Tibial artery (tissue), 4 donors: ENCODE measurements around the gene SUN2.

ENCODE experiments used
- DNase-seq, 2 donors: peaks; one replicate each; pipeline ENCODE4 v3.0.0-alpha.2; 2019
- H3K27ac ChIP-seq, 2 donors: fragments of 200-600 bp; sonication (generic) in 1 of 2; 1 replicate in 1 of 2; 2 replicates in 1 of 2; pipeline ENCODE4 v1.5.1; 2018 to 2019; ENCODE audit warnings: mild to moderate bottlenecking in 1 of 2
- H3K27me3 ChIP-seq, 2 donors: fragments of 200-600 bp; sonication (generic) in 1 of 2; one replicate each; pipeline versions ENCODE4 v1.5.1 to v1.6.0; 2016 to 2019
- H3K36me3 ChIP-seq, 3 donors: fragments of 200-600 bp; sonication (generic) in 2 of 3; one replicate each; pipeline ENCODE4 v1.5.1; 2016 to 2019; ENCODE audit warnings: mild to moderate bottlenecking in 2 of 3
- H3K4me1 ChIP-seq, 4 donors: fragments of 200-600 bp; sonication (generic) in 2 of 4; 1 replicate in 3 of 4; 2 replicates in 1 of 4; pipeline ENCODE4 v1.5.1; 2016 to 2019
- H3K4me3 ChIP-seq, 2 donors: fragments of 200-600 bp; sonication (generic) in 1 of 2; 1 replicate in 1 of 2; 2 replicates in 1 of 2; pipeline ENCODE4 v1.5.1; 2018 to 2019; ENCODE audit warnings: mild to moderate bottlenecking in 2 of 2
- H3K9me3 ChIP-seq, 3 donors: fragments of 200-600 bp; sonication (generic) in 1 of 3; one replicate each; pipeline ENCODE4 v1.5.1; 2016 to 2019
- intact Hi-C: fragments of 100-400 bp; cut with DNase I; formaldehyde crosslinking; loops from one replicate; pipeline ENCODE4 v1.15.0; 2023; ENCODE audit warnings: low total_unique reads
- TF ChIP-seq, protein P1 (sequence below), 2 experiments: fragments of 200-600 bp in 1 of 2; fragments of 450-650 bp in 1 of 2; IDR thresholded peaks; one replicate each; pipeline ENCODE4 v1.5.1; 2017 to 2019; ENCODE audit warnings: antibody characterized with exemption in 2 of 2, mild to moderate bottlenecking in 1 of 2, moderate library complexity in 1 of 2

Gene SUN2

DNA sequence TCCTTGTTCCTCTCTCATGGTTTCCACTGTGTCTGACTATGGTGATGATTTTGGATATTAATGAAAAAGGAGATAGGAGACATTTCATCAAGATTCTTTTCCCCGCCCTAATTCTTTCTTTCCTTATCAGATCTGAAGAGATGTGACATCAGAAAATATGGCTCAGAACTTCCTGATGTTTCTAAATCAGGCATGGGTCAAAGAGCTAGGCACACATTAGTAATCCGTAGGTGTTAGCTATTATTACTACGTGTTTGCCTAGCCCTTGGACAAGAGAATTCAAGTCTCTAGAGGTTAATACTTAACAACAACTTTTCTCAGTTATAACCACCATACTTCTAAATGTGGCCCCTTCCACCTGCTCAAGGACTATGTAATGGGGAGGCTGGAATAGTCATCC, 60.9 kb downstream of the SUN2 start:
- Histone ChIP-seq H3K36me3 (peaks cover 0 to 30% (median 17%) of the 10 kb centered on the region in 3 donors), H3K4me3 (no peak overlapping the region), H3K4me1 (peaks cover 0 to 64% (median 34%) of the 10 kb centered on the region in 4 donors), H3K27ac (no peak overlapping the region), H3K27me3 (no peaks in the 10 kb centered on the region), H3K9me3 (no peaks in the 10 kb centered on the region)
- intact Hi-C loops, result no loop called here
- TF ChIP-seq, protein P1, sequence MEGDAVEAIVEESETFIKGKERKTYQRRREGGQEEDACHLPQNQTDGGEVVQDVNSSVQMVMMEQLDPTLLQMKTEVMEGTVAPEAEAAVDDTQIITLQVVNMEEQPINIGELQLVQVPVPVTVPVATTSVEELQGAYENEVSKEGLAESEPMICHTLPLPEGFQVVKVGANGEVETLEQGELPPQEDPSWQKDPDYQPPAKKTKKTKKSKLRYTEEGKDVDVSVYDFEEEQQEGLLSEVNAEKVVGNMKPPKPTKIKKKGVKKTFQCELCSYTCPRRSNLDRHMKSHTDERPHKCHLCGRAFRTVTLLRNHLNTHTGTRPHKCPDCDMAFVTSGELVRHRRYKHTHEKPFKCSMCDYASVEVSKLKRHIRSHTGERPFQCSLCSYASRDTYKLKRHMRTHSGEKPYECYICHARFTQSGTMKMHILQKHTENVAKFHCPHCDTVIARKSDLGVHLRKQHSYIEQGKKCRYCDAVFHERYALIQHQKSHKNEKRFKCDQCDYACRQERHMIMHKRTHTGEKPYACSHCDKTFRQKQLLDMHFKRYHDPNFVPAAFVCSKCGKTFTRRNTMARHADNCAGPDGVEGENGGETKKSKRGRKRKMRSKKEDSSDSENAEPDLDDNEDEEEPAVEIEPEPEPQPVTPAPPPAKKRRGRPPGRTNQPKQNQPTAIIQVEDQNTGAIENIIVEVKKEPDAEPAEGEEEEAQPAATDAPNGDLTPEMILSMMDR (IDR thresholded peaks at IDR 0.05), result no peak
- no peak for DNase-seq

DNA sequence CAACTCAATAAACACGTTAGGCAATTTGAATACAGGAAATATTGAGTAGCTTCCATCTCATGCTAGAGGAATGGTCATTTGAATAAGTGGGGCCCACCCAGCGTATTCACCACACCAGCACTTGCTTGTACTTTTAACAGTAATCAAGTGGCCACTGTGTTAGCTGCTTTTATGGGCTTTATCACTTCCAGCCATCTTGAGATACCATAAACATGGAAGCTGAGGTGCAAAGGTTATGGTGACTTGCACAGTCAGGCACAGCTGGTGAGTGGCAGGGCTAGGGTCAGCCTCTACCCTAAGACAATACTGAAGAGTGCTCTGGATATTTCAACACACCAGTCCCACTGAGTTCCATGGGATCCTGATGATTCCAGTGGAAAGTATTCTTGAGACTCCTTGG, 61.7 kb downstream of the SUN2 start:
- TF ChIP-seq, protein P1 (IDR thresholded peaks at IDR 0.05), result no peak
- H3K4me3 ChIP-seq, result no peak overlapping the region
- no peak for DNase-seq
- H3K27me3 ChIP-seq, result no peaks in the 10 kb centered on the region
- no peaks in the 10 kb centered on the region for H3K9me3 ChIP-seq
- H3K4me1 ChIP-seq, result peaks cover 0 to 55% (median 31%) of the 10 kb centered on the region in 4 donors
- H3K27ac ChIP-seq, result no peak overlapping the region
- intact Hi-C loops, result no loop called here
- peaks cover 6 to 38% (median 22%) of the 10 kb centered on the region in 3 donors for H3K36me3 ChIP-seq

DNA sequence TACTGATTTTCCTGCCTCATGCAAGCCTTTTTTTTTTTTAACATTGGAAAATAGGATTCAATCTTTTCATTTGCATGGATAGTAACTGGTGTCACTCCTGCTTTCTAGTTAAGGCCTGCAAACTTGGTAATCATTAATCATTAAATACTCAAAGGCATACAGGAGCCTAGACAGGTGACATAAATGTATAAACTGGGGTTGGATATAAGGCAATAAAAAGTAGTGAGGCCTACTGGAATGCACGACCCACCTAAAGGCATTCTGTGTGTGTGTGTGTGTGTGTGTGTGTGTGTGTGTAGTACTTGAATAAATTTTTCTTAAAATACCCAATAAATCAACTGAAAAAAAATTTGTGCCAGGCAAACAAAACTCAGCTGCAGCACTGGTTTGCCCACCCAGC, 66.1 kb downstream of the SUN2 start:
- DNase-seq, result no peak
- H3K4me3 ChIP-seq, result no peak overlapping the region
- H3K27ac ChIP-seq, result no peak overlapping the region
- H3K36me3 ChIP-seq, result peaks cover 34 to 82% (median 62%) of the 10 kb centered on the region in 3 donors
- TF ChIP-seq, protein P1 (IDR thresholded peaks at IDR 0.05), result no peak
- intact Hi-C loops, result no loop called here
- H3K9me3 ChIP-seq, result no peaks in the 10 kb centered on the region
- H3K27me3 ChIP-seq, result no peaks in the 10 kb centered on the region
- H3K4me1 ChIP-seq, result peaks cover 0 to 12% (median 0%) of the 10 kb centered on the region in 4 donors

DNA sequence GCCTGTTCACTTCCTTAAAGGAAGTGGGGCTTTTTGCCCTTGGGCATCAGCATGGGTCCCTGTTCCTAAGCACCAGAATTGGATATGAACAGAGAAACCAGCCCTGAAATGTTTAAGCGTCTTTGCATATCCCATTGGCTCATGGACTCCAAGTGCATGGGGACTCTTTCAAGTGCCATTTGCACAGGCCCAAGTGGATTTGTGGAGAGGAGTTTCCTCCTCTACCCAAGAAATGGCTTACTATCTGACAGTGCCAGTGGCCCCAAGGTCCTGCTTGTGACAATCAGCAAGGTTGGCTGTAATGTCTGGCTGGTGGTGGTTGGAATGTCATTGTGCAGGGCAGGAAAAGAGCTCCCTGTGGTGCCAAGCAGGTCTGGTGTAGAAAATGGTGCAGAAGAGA, 70.0 kb downstream of the SUN2 start:
- Histone ChIP-seq H3K27me3 (no peaks in the 10 kb centered on the region), H3K36me3 (peaks cover 48 to 77% (median 63%) of the 10 kb centered on the region in 3 donors), H3K27ac (no peak overlapping the region), H3K4me3 (no peak overlapping the region), H3K4me1 (peaks cover 0 to 18% (median 9%) of the 10 kb centered on the region in 4 donors), H3K9me3 (no peaks in the 10 kb centered on the region)
- intact Hi-C loops, result no loop called here
- no peak for DNase-seq
- TF ChIP-seq, protein P1 (IDR thresholded peaks at IDR 0.05), result no peak

DNA sequence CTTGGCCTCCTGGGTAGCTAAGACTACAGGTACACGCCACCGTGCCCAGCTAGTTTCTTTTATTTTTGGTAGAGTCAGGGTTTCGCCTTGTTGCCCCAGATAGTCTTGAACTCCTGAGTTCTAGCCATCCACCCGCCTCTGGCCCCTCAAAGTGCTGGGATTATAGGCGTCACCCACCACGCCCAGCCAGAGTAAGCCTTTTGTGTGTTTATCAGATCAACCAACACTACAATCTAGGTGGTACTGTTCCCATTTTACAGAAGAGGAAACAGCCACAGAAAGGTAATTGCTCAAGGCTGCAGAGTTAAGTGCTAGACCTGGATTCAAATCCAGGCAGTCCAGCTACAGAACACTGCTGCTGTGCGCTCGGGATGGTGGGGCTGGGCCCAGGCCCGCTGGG, 70.9 kb downstream of the SUN2 start:
- Histone ChIP-seq H3K27me3 (no peaks in the 10 kb centered on the region), H3K4me1 (peaks cover 0 to 18% (median 9%) of the 10 kb centered on the region in 4 donors), H3K4me3 (no peak overlapping the region), H3K27ac (no peak overlapping the region), H3K36me3 (peaks cover 48 to 68% (median 59%) of the 10 kb centered on the region in 3 donors), H3K9me3 (no peaks in the 10 kb centered on the region)
- intact Hi-C loops, result no loop called here
- no peak for DNase-seq
- TF ChIP-seq, protein P1 (IDR thresholded peaks at IDR 0.05), result no peak
